Activated effector memory CD4-positive, alpha-beta T cell treated with Interleukin-2 at 50 U/mL for 16 hours (primary cell): ENCODE data around the gene JARID2.

Experiments used
- DNase-seq: peaks from one replicate; pipeline ENCODE4 v3.0.0-alpha.2; 2020

JARID2 gene

DNA sequence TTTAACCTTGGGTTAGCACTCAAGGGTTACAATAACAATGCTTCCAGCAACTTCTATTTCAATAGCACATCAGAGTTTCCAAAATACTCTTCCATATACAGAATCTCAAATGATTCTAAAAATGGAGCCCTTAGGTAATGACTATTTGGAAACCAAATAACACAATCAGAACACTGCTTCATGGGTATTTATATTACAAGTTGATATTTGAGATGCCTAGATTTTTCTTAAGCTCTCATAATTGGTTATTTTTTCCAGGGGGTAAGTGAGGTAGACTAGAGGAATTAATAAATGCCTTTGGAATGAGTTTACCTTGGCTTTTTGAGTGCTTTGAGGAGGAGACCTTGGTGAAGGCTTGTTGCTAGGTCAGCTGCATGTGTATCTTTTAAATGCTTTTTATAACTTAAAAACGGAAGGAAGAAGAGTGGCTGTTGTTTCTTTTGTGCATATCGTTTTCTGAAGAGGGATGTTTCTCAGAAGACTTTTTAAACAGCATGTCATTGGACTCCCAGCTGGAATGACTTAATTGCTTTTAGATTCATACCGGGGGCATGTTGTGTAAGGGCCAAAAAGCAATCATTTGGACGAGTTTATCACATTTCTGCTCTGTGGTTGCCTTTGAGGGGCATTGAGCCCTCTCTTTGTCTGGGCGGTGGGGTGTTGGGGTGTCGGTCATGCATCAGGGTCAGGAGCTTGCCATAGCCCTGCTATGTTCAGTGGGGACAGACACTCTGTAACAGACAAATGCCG lies 230.9 kb downstream of the JARID2 start:
- DNase-seq: no peak

DNA sequence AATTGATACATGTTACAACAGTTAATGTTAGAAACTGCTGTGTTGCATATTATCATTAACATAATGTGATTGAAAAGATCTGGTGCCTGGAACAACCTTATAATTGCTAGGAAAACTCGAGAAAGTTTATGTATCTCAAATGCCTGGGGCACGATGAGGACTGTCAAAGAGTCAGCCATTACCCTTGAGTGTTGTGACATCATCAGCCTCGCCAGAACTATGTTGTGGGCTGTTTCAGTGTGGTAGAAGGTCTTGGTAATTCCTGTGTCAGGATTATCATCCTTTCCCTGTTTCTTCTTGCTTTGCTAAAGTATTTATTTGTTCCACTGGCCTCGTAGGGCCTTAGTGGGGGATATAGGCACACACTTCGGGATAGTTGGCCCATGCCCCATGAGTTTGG lies 231.9 kb downstream of the JARID2 start:
- no peak for DNase-seq

DNA sequence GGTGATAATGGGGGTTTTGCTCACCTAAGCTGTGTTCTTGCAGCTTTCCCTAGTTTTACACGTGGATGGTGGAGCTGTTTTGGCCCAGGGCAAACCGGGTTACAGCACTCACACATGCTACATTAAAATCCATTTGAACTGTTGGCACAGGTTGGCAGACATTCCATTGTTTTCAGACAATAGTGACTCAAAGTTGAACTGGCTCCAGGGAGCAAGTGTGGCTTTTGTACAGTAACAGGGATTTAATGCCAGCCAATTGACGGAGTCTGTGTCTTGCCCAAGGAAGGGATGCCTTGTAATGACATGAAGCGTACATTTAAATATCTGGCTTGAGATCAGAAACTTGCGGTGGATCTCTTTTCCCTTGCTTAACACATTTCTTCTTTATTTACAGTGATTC lies 233.9 kb downstream of the JARID2 start:
- DNase-seq: no peak

DNA sequence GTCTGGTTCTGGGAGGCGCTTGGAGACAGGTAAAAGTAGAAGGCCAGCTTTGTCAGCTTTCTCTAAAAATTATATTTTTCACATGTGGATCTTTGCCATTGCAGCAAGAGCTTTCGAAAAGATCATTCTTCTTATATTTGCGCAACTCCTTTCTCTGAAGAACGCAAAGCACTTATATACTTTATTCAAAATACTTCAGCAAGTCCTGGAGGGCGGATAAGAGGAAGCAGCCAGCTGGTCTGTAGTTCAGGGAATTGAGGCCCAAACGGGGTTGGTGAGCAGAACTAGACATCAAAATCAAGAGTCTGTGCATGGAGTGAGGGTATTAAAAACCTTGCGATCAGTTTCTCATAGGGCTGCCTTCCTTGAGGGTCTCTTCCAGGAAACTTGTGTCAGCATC lies 234.7 kb downstream of the JARID2 start:
- DNase-seq: no peak

DNA sequence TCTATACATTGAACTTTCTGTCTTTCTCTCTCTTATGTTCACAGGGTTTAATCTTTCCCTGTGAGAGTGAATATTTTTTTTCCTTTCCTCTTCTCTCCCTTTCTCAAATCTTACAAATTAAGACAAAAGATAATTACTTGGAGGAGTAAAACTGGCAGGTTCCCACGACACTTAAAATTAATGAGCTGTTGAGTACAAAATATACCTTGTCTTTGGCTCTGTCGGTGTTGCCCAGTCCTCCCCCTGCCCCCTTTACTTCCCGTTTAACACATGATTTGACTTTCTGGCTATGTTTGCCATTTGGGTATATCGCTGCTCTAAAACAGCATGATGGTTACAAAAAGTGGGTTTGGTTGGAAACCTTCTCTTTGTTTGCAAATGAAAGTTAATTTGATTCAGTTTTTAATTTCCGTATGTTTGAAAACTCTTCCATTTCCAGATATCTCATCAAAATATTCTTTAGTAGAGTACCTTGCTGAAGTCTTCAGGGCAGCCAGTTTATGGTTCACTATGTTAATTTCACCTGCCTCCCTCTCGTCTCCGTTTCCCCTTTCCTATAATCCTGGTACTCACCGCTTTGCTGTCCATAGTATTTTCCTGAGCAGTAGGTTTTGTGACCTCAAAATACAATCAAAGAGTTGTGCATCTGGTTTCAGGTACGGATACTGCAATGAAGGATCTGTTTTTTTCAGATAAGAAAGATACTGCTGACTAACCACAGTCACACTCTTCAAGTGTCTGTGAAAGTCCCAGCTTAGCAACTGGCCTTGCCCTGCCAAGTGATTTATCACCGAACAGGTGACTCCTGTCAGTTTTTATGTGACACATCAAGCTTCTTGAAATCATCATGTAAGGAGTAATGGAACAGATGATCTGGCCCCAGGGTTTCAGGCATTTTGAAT lies 235.8 kb downstream of the JARID2 start:
- DNase-seq: no peak

DNA sequence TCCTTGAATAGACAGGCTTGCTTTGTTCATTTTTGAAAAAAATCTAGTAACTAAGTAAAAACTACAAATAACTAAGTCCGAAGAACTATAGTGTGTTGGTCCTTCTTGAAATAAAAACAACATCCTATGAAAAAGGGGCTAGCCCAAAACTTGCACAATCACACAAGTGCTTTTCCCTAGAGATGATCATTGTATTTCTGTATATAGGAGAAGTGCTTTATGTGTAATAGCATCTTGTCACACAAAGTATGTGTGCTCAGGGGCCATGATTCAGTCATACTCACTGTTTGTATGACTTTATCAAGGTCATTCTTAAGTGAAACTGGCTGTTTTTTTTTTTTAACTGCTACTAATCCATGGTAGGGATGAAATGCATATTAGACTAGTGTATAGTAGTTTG lies 237.2 kb downstream of the JARID2 start:
- DNase-seq: no peak

DNA sequence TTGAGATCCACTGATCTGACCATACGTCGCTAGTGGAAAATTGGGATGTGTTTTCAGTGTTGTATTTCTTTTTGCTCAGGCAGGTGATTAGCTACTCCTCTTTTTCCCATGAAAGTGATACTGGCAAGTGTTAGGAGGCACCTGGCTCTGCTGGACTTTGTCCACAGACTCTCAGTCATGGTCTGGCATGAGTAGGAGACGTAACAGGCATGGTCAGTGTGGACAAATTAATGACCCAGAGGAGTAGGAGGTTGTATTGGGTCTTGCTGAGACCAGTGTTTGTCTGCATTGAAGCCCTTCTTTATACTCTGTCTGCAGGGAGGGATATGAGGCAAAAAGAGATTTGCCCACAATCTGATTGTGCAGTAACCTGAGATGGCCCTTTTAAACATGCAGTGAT lies 238.3 kb downstream of the JARID2 start:
- no peak for DNase-seq

DNA sequence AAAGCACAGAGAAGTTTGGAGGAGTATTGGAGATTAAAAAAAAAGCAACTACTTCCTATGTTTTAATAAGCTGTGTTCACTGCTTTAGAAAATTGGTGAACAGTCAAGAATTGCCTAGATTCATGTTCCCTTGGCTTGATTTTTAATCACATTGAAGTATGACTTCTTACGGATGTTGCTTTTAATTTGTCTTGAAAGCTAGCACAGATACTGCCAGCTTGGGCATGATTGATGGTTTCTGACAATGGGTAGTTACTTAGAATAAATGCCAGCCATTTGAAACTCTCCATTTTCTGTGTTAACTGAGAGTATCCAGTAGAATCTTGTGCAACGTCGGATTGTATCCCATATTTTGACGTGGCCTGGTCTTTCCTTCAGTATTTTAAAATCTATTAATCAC lies 239.0 kb downstream of the JARID2 start:
- no peak for DNase-seq

DNA sequence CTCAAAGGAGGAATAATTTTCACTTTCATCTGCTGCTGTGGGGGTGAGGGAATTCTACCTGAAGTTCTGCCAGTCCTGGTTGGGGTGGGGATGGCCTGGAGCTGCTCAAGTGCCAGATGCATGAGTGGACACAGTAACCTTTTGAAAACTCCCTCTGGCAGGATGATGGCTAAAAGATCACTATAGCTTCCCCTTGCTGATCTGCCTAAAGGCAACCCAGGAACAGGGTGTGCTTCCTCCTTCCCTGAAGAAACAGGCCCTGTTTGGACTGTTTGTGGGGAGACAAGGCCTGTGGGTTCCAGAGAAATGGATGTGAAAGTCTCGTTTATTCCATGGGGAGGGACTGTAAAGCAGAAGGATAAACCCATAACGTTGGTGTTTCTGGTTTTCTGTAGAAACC lies 240.1 kb downstream of the JARID2 start:
- no peak for DNase-seq

DNA sequence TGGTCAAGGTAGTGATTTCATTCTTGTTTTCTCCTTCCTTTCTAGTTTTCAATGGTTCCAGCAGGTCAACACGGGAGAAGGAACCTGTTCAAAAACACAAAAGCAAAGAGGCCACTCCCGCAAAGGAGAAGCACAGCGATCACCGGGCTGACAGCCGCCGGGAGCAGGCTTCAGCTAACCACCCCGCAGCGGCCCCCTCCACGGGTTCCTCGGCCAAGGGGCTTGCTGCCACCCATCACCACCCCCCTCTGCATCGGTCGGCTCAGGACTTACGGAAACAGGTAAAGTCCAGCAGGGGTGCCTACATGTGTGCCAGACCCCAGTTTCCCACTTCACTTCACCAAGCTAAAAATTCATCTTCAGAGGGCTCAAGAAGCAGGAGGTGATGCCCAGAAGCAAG lies 241.4 kb downstream of the JARID2 start:
- DNase-seq: no peak

DNA sequence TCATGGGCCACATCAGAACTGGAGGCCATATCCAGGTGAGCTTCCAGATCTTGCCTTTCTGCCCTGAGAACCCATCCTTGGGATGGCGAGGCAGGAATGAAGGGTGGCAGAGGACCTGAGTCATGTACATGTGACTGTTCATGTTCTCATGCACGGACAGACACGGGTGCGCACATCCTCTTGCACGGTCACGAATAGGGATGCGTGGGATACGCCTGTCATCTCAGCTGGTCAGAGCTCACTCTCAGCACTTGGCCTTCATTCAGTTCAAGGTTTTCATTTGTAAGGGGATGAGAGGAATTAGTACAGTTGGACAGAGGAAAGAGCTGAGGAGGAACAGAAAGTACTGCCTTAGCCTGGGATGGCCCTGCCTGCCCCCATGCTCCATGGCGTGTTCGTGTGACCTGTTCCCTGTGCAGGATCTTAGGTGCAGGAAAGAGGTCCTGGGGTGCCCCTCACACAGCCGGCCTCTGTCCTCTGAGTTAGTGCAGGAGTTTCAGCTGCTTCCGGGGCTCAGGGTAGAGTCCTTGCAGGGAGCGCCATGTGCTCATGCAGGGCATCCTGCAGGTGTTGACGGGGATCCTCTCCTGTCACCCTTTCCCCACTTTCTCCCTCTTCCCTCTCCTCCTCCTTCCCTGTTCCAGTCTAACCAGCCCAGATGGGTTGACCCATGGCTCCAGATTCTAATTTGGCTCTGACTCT lies 243.5 kb downstream of the JARID2 start:
- DNase-seq: no peak

DNA sequence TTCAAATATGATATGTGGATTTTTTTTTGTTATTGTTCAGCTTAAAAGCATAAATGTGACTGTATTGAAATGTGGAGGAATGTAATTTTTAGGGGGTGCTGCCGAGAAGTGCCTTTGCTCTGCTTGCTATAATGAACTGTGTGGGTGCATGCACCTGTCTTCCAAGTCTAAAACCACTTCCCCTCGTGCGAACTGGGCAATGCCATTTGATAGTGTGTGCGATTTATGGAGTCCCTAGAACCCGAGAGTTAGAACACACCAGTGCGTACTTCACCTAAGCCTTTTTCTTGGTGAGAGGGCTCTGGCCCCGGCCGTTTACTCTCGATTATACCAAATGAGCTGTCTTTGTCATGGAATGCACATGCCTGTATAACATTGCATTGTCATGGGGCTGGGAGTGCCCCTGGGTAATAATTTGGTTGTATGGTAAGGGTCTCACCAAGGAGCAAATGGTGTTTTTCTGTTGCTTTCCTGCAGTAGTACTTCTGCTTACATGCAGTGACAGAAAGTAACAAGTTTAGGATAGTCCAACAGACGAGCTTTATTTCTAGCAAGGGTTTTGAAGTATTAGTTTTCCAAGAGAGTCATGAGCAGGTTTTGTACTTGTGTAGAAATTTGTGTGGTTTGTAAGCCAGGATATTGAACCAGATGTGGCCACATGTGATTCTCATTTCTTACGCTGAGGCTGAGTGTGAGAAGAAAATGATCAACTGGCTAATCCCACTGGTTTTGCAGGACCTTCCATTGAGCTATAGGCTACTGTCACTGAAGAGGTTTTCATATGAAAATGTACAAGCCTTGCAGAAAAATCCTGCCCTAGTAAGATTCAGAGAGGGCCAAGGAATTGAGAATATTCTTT lies 244.6 kb downstream of the JARID2 start:
- no peak for DNase-seq

DNA sequence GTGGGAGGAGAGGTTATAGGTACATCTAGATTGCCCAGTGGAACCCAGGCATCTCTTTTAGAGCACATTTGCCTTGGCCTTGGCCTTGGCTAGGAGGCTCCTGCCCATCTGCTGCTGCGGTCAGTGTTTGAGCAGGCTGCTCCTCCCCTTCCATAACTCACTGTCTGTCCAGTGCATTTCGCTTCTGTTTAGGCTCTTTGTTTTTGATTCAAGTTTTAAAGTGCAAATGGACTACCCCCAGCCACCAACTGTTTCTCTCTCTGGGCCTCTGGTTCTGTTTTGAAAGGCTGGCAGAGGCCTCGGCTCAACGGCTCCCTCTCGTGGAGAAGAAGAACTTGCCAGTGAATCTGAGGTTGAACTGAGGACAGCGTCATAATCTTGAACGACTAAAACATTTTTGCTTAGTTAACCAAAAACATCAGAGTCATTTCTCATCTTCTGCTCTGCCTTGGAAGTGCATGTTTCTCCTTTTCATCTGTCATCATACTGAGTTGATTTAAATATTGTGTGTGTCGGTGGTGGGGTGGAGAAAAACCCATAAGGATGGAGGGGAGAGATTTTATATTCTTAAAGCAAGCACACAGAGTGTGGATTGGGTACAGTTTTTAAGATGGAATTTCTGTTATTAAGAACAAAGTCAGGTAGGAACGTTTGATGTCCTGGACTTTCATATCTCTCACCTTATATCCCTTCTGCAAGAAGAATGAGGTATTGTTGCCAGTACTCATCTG lies 245.6 kb downstream of the JARID2 start:
- DNase-seq: peak; percentile 41

DNA sequence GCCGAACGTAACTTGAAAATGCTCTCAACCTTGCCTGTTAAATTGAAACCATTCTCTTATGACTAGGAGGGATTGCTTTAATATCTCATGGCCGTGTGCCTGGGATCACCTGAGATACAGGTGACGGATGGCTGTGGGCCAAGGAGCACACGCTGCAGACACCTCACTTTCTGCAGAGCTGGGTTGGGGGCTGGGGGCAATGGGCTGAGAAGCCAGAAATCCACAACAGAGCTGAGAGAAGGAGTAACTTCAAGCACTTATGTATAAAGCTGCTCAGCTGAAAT lies 246.1 kb downstream of the JARID2 start:
- DNase-seq: no peak

DNA sequence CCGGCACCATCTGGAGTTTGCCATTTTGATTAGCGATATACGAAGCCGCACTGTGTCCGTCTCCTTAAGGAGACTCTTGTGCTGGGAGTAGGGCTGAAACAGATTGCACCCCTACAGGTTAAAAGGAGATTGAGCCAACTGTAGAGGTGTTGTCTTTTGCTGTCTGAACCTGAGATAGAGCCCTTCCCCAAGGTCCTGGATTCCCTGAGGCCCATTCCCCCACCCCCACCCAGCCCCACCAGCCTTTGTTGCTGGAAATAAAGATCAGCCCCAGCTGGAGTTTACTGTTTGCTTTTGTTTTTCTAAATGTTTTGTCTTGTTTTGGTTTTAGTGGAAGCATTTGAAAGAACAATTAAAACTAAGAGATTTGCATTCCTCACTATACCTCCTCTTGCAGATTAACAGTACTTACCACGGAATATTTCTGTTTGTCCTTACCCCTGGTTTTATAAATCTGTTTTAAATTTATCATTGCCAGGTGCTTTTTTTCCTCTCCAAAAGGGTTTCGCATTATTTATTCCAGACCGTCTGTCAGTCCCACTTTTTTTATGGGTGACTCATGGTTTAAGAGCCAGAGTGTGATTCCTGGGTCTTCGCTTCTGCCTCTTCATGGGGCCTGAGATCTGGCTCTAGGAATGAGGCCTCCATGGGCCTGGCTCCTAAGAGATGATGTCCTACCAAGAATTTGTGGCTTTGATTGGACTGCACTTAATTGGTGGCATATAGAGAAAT lies 247.7 kb downstream of the JARID2 start:
- DNase-seq: no peak

DNA sequence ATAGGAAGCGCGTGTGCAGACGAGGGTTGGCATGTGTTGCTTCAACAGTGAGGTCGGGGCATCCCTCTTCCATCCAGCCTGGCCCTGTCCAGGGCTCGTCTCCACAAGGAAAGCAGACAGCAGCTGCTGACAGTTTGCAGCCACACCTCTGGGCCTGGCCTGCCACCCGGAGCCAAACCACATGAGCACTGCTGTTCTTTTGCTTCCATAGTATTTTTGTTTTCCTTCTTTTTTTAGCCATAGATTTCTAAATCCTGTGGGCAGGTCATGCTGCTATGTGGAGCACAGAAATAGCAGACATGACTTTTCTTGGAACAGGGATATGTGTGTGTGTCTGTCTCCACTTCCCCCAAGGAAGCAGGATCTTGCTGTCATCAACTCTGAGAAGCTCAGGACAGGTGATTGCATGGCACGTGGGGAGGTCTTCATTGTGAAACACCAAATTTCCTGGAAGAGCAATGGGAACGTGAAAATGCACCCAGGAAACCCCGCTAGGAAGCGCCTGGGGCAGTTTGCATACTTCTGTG lies 249.6 kb downstream of the JARID2 start:
- DNase-seq: no peak

DNA sequence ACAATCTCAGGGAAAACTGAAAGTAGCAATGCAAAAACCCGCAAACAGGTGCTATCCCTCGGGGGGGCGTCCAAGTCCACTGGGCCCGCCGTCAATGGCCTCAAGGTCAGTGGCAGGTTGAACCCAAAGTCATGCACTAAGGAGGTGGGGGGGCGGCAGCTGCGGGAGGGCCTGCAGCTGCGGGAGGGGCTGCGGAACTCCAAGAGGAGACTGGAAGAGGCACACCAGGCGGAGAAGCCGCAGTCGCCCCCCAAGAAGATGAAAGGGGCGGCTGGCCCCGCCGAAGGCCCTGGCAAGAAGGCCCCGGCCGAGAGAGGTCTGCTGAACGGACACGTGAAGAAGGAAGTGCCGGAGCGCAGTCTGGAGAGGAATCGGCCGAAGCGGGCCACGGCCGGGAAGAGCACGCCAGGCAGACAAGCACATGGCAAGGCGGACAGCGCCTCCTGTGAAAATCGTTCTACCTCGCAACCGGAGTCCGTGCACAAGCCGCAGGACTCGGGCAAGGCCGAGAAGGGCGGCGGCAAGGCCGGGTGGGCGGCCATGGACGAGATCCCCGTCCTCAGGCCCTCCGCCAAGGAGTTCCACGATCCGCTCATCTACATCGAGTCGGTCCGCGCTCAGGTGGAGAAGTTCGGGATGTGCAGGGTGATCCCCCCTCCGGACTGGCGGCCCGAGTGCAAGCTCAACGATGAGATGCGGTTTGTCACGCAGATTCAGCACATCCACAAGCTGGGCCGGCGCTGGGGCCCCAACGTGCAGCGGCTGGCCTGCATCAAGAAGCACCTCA lies 250.7 kb downstream of the JARID2 start:
- DNase-seq: no peak

DNA sequence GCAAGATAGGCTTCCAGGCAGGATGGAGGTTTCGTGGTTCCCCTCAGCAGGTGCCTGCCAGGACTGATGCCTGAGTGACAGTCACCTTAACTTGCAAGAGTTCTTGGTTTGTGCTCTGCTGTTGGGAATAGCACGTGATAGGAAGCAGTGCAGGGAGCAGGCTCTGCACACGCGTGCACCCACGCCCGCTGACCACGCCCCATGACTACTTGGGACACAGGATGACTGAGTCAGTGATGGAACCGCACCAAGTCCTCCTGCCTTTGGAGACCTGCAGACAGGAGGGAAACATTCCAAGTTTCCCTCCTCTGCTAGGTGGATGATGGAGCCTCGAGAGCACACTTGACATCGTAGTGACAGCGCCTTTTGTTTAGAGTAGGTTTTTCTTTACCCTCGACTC lies 252.8 kb downstream of the JARID2 start:
- no peak for DNase-seq

DNA sequence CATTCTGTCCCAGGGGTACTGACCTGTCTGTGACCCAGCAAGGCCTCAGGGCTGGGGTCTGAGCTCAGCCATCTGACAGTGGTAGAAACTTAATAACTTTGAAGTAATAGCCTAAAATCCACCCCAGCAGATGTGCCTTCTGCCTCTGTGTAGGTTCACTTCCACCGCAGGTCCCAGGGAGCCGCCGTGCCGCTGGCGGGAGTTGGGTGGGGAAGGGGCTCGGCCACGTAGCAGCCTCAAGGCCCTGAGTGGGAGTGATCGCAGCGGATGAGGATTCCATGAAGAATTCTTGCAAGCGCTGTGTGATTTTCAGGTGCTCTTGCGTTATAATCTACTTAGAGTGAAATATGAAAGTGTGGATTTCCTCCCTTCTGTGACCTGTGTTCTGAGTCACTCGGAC lies 253.3 kb downstream of the JARID2 start:
- DNase-seq: no peak

DNA sequence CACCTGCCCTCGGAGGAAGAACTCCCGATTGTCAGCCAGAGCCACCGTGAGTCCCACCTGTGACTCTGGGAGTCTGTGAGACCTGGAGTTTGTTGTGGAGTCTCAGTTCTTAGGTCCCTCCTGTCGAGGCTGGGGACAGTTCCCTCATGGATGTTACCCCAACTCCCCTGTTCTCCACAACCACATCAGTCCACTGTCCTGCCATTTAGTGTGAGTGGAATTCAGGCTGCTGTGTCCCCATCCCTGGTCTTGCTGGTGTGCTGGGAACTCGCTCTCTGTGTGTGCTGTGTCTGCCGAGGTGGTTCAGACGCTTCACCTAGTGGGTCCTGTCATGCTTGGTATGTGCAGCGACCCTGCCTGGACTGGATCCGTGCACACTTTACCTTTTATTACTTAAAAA lies 253.7 kb downstream of the JARID2 start:
- no peak for DNase-seq
